HCT116 (cell line): ENCODE measurements around the gene ADAMTS19. TPM values are rescaled to one million over a fixed set of nuclear protein-coding genes. Genes with fewer than 3 reads are reported as not detected.

Experiments used
- ATAC-seq: fragments of 200-7000 bp; cut with Tn5 transposase; 2 replicates; pipeline ENCODE4 v1.9.1; 2020; ENCODE audit warnings: mild to moderate bottlenecking, moderate library complexity
- BruUV-seq: library from RNA; stranded (reverse); fragments of 400-500 nt; replicated peaks from 2 replicates; lab custom pipeline; 2021; lab: Mats Ljungman, UMichigan
- CTCF ChIA-PET: fragments of 300-600 bp; sonication (Branson Sonifier 250); formaldehyde crosslinking; loops from one replicate; lab custom pipeline; 2021; ENCODE audit warnings: antibody characterized with exemption; lab: Charles Lee
- POLR2A ChIA-PET: fragments of 300-600, 350-600 bp; sonication (Branson Sonifier 250); formaldehyde crosslinking; loops from one replicate; lab custom pipeline; 2021; ENCODE audit warnings: antibody characterized with exemption; lab: Charles Lee
- RAD21 ChIA-PET, 2 experiments: fragments of 300-600 bp; sonication (Branson Sonifier 250); formaldehyde crosslinking; loops; one replicate each; lab custom pipeline; 2023; ENCODE audit warnings: low total read pairs in 2 of 2; ENCODE audit not compliant: uncharacterized antibody in 2 of 2, unreplicated experiment in 2 of 2, low non-redundant PET in 1 of 2; lab: Charles Lee
- DNase-seq: peaks from one replicate; pipeline ENCODE4 v3.0.0-alpha.2; 2010; ENCODE audit warnings: low read depth, low spot score
- H2AFZ ChIP-seq: fragments of 200-600 bp; shearing (Covaris generic), sonication (generic); 2 replicates; pipeline ENCODE4 v1.6.1; 2017; ENCODE audit warnings: low read depth, mixed run types, mixed read lengths, antibody characterized with exemption, low read length; ENCODE audit not compliant: poor library complexity, severe bottlenecking
- H3K27ac ChIP-seq: 2 replicates; pipeline ENCODE4 v1.5.1; 2012; ENCODE audit warnings: low read depth, low read length
- H3K27me3 ChIP-seq: fragments of 200-600 bp; sonication (generic); 2 replicates; pipeline ENCODE4 v1.6.1; 2016; ENCODE audit warnings: mixed run types, low read length, mixed read lengths; ENCODE audit not compliant: insufficient read depth
- H3K36me3 ChIP-seq, 2 experiments: fragments of 200-500 bp in 1 of 2; fragments of 200-600 bp in 1 of 2; sonication (Bioruptor generic) in 1 of 2; sonication (generic) in 1 of 2; 2 replicates each; pipeline versions ENCODE4 v1.5.1 to v1.6.1; 2014 to 2016; ENCODE audit warnings: low read length in 2 of 2, inconsistent platforms in 1 of 2, mixed read lengths in 1 of 2, mixed run types in 1 of 2; ENCODE audit not compliant: insufficient read depth in 2 of 2, control insufficient read depth in 1 of 2
- H3K4me1 ChIP-seq, 2 experiments: fragments of 200-600 bp in 1 of 2; sonication (generic) in 1 of 2; 2 replicates each; pipeline versions ENCODE4 v1.5.1 to v1.6.1; 2012 to 2017; ENCODE audit warnings: low read length in 2 of 2, inconsistent platforms in 1 of 2, mild to moderate bottlenecking in 1 of 2, mixed read lengths in 1 of 2, mixed run types in 1 of 2, moderate library complexity in 1 of 2; ENCODE audit not compliant: insufficient read depth in 2 of 2, control insufficient read depth in 1 of 2
- H3K4me2 ChIP-seq: fragments of 200-600 bp; sonication (generic); 2 replicates; pipeline ENCODE4 v1.6.1; 2017; ENCODE audit warnings: mixed run types, low read length, mixed read lengths
- H3K4me3 ChIP-seq, 2 experiments: fragments of 200-600 bp in 1 of 2; sonication (generic) in 1 of 2; replicated peaks in 1 of 2; 2 replicates each; pipeline ENCODE4 v1.5.1; 2011 to 2016; ENCODE audit warnings: low read length in 2 of 2, control low read depth in 1 of 2, low read depth in 1 of 2, mild to moderate bottlenecking in 1 of 2, mixed read lengths in 1 of 2, mixed run types in 1 of 2
- H3K79me2 ChIP-seq: fragments of 200-600 bp; sonication (generic); 2 replicates; pipeline ENCODE4 v1.6.1; 2017; ENCODE audit warnings: mild to moderate bottlenecking, mixed run types, low read length, moderate library complexity, mixed read lengths; ENCODE audit not compliant: insufficient read depth
- H3K9ac ChIP-seq: fragments of 200-600 bp; sonication (generic); 2 replicates; pipeline ENCODE4 v1.6.1; 2016; ENCODE audit warnings: low read length, mixed read lengths
- H3K9me2 ChIP-seq: fragments of 200-600 bp; sonication (generic), shearing (Covaris generic); 2 replicates; pipeline ENCODE4 v1.6.1; 2017; ENCODE audit warnings: mixed run types, mild to moderate bottlenecking, moderate library complexity; ENCODE audit not compliant: insufficient read depth
- H3K9me3 ChIP-seq, 2 experiments: fragments of 200-500 bp in 1 of 2; fragments of 200-600 bp in 1 of 2; sonication (Bioruptor generic) in 1 of 2; sonication (generic) in 1 of 2; 2 replicates each; pipeline ENCODE4 v1.6.1; 2014 to 2017; ENCODE audit warnings: low read length in 2 of 2, mixed read lengths in 2 of 2, inconsistent platforms in 1 of 2, low read depth in 1 of 2, mild to moderate bottlenecking in 1 of 2, mixed run types in 1 of 2, moderate library complexity in 1 of 2; ENCODE audit not compliant: control insufficient read depth in 1 of 2, insufficient read depth in 1 of 2
- H4K20me1 ChIP-seq: fragments of 200-600 bp; sonication (generic), shearing (Covaris generic); 2 replicates; pipeline ENCODE4 v1.6.1; 2017; ENCODE audit warnings: mixed run types, mild to moderate bottlenecking, moderate library complexity; ENCODE audit not compliant: insufficient read depth
- ATF3 ChIP-seq: IDR thresholded peaks from 2 replicates; pipeline ENCODE4 v1.6.1; 2012
- CEBPB ChIP-seq: IDR thresholded peaks from 2 replicates; pipeline ENCODE4 v1.6.1; 2012; ENCODE audit warnings: low read depth
- EGR1 ChIP-seq: IDR thresholded peaks from 2 replicates; pipeline ENCODE4 v1.6.1; 2012; ENCODE audit warnings: low read depth
- ELF1 ChIP-seq: IDR thresholded peaks from 2 replicates; pipeline ENCODE4 v1.6.1; 2012; ENCODE audit warnings: low read depth, borderline replicate concordance
- FOSL1 ChIP-seq: IDR thresholded peaks from 2 replicates; pipeline ENCODE4 v1.6.1; 2012; ENCODE audit warnings: low read depth
- JUND ChIP-seq: IDR thresholded peaks from 2 replicates; pipeline ENCODE4 v1.6.1; 2012
- POLR2A ChIP-seq: IDR thresholded peaks from 2 replicates; pipeline ENCODE4 v1.7.0; 2011; ENCODE audit warnings: borderline replicate concordance; ENCODE audit not compliant: insufficient read depth, insufficient read length; ENCODE audit errors: extremely low read depth
- POLR2AphosphoS5 ChIP-seq: IDR thresholded peaks from 2 replicates; pipeline ENCODE4 v1.6.1; 2011; ENCODE audit warnings: mild to moderate bottlenecking, low read depth, low read length, moderate library complexity
- RAD21 ChIP-seq: IDR thresholded peaks from 2 replicates; pipeline ENCODE4 v1.6.1; 2012; ENCODE audit warnings: low read depth, mild to moderate bottlenecking
- SIN3A ChIP-seq: IDR thresholded peaks from 2 replicates; pipeline ENCODE4 v1.6.1; 2012; ENCODE audit warnings: low read depth
- SRF ChIP-seq: IDR thresholded peaks from 2 replicates; pipeline ENCODE4 v1.6.1; 2012; ENCODE audit warnings: low read depth
- ZNF274 ChIP-seq: fragments of 200-500 bp; sonication (Bioruptor generic); IDR thresholded peaks from 2 replicates; pipeline ENCODE4 v1.6.1; 2014; ENCODE audit warnings: mild to moderate bottlenecking, low read depth, low read length, inconsistent platforms
- intact Hi-C: fragments of 100-400 bp; cut with micrococcal nuclease; formaldehyde crosslinking; loops from 2 replicates; pipeline ENCODE4 v1.10.0; 2022
- total RNA-seq: library from RNA; stranded (reverse); gene quantifications from one replicate; pipeline ENCODE4 v1.2.1, GENCODE V29; 2021; ENCODE audit not compliant: unreplicated experiment
- TF ChIP-seq, protein P1 (sequence below), 3 experiments: fragments of 200-600 bp in 1 of 3; sonication (generic) in 1 of 3; IDR thresholded peaks in 2 of 3; conservative IDR thresholded peaks in 1 of 3; 2 replicates each; pipeline ENCODE4 v1.5.1; 2012 to 2017; ENCODE audit warnings: low read depth in 2 of 3, low read length in 2 of 3, antibody characterized with exemption in 1 of 3, borderline replicate concordance in 1 of 3, control low read depth in 1 of 3, mild to moderate bottlenecking in 1 of 3, mixed read lengths in 1 of 3, mixed run types in 1 of 3, moderate library complexity in 1 of 3; ENCODE audit not compliant: insufficient read depth in 1 of 3
- TF ChIP-seq, protein P2 (sequence below): IDR thresholded peaks from 2 replicates; pipeline ENCODE4 v1.6.1; 2011; ENCODE audit warnings: mild to moderate bottlenecking, low read length, moderate library complexity; ENCODE audit not compliant: insufficient replicate concordance; ENCODE audit errors: extremely low read depth
- TF ChIP-seq, protein P3 (sequence below): IDR thresholded peaks from 2 replicates; pipeline ENCODE4 v1.6.1; 2012

The ADAMTS19 gene
- total RNA-seq, 1 experiment from 2014 or later, result not detected

DNA sequence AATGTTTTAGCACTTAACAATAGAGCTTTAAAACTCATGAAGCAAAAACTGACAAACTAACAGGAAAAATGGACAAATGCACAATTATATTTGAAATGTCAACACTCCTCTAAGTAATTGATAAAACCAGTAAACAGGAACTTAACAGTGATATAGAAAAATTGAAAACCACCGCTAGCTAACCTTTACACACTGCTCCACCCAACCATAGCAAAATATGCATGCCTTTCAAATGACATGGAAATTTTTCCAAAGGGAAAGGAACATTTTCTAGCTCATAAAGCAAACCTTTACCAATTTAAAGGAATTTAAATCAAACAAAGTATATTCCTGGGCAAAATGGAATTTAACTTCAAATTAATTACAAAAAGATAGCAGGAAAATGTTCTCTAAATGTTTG, 109.2 kb downstream of the ADAMTS19 start:
- no peak for ATAC-seq
- DNase-seq, result no peak
- no peaks in the 10 kb centered on the region for H3K36me3 ChIP-seq
- TF ChIP-seq JUND, result no peak
- TF ChIP-seq, protein P1, sequence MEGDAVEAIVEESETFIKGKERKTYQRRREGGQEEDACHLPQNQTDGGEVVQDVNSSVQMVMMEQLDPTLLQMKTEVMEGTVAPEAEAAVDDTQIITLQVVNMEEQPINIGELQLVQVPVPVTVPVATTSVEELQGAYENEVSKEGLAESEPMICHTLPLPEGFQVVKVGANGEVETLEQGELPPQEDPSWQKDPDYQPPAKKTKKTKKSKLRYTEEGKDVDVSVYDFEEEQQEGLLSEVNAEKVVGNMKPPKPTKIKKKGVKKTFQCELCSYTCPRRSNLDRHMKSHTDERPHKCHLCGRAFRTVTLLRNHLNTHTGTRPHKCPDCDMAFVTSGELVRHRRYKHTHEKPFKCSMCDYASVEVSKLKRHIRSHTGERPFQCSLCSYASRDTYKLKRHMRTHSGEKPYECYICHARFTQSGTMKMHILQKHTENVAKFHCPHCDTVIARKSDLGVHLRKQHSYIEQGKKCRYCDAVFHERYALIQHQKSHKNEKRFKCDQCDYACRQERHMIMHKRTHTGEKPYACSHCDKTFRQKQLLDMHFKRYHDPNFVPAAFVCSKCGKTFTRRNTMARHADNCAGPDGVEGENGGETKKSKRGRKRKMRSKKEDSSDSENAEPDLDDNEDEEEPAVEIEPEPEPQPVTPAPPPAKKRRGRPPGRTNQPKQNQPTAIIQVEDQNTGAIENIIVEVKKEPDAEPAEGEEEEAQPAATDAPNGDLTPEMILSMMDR (IDR thresholded peaks at IDR 0.05 in 2 of 3, conservative IDR thresholded peaks at IDR 0.05 in 1 of 3; ENCODE audit: borderline replicate concordance in 1 of 3, insufficient read depth in 1 of 3, low read depth in 2 of 3, low read length in 2 of 3), result no peak
- TF ChIP-seq RAD21, result no peak
- no peak for TF ChIP-seq POLR2A
- TF ChIP-seq SIN3A, result no peak
- TF ChIP-seq CEBPB, result no peak
- TF ChIP-seq ATF3, result no peak
- TF ChIP-seq FOSL1, result no peak
- H4K20me1 ChIP-seq, result no peaks in the 10 kb centered on the region
- no peaks in the 10 kb centered on the region for H3K79me2 ChIP-seq
- H3K27ac ChIP-seq, result no peak overlapping the region
- no peak overlapping the region for H3K4me2 ChIP-seq
- BruUV-seq, result no TSS peak
- no peak overlapping the region for H2AFZ ChIP-seq
- intact Hi-C loops, result no loop called here
- no peak overlapping the region for H3K9ac ChIP-seq
- CTCF ChIA-PET, result no interaction called here
- RAD21 ChIA-PET, result no interaction called here
- H3K27me3 ChIP-seq, result no peaks in the 10 kb centered on the region
- no peaks in the 10 kb centered on the region for H3K4me1 ChIP-seq
- POLR2A ChIA-PET, result no interaction called here
- no peak overlapping the region for H3K4me3 ChIP-seq
- no peaks in the 10 kb centered on the region for H3K9me2 ChIP-seq
- H3K9me3 ChIP-seq, result no peaks in the 10 kb centered on the region

DNA sequence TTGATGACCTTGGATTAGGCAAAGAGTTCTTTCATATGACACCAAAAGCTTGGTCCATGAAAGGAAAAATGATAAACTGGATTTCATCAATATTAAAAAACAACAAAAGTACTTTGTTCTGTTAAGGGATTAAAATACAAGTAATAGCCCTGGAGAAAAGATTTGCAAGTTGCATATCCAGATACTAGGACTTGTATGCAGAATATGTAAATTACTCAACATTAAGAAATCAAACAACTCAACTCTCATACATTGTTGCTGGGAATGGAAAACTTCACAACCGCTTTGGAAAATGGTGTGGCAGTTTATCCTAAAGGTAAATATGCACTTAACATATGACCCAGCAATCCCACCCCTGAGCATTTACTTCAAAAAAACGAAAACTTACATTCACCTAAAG, 112.0 kb downstream of the ADAMTS19 start:
- Histone ChIP-seq H3K36me3 (no peaks in the 10 kb centered on the region), H3K9me3 (no peaks in the 10 kb centered on the region)
- no peak for ATAC-seq
- no peak for TF ChIP-seq POLR2AphosphoS5
- TF ChIP-seq, protein P2, sequence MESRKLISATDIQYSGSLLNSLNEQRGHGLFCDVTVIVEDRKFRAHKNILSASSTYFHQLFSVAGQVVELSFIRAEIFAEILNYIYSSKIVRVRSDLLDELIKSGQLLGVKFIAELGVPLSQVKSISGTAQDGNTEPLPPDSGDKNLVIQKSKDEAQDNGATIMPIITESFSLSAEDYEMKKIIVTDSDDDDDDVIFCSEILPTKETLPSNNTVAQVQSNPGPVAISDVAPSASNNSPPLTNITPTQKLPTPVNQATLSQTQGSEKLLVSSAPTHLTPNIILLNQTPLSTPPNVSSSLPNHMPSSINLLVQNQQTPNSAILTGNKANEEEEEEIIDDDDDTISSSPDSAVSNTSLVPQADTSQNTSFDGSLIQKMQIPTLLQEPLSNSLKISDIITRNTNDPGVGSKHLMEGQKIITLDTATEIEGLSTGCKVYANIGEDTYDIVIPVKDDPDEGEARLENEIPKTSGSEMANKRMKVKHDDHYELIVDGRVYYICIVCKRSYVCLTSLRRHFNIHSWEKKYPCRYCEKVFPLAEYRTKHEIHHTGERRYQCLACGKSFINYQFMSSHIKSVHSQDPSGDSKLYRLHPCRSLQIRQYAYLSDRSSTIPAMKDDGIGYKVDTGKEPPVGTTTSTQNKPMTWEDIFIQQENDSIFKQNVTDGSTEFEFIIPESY, result no peak
- no peak for TF ChIP-seq ELF1
- no peak for TF ChIP-seq RAD21
- TF ChIP-seq, protein P3, sequence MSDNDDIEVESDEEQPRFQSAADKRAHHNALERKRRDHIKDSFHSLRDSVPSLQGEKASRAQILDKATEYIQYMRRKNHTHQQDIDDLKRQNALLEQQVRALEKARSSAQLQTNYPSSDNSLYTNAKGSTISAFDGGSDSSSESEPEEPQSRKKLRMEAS, result no peak
- TF ChIP-seq SIN3A, result no peak
- TF ChIP-seq ZNF274, result no peak
- TF ChIP-seq EGR1, result no peak
- no peak for TF ChIP-seq FOSL1
- TF ChIP-seq SRF, result no peak
- TF ChIP-seq, protein P1 (IDR thresholded peaks at IDR 0.05 in 2 of 3, conservative IDR thresholded peaks at IDR 0.05 in 1 of 3; ENCODE audit: borderline replicate concordance in 1 of 3, insufficient read depth in 1 of 3, low read depth in 2 of 3, low read length in 2 of 3), result no peak

More for the DNA sequence above, 112.0 kb downstream of the ADAMTS19 start:
- H2AFZ ChIP-seq, result no peak overlapping the region
- no peaks in the 10 kb centered on the region for H3K27me3 ChIP-seq
- no peak overlapping the region for H3K4me3 ChIP-seq
- no peaks in the 10 kb centered on the region for H4K20me1 ChIP-seq
- ChIA-PET RAD21 (no interaction called here), CTCF (no interaction called here), POLR2A (no interaction called here)
- intact Hi-C loops, result no loop called here
- no peak overlapping the region for H3K27ac ChIP-seq
- H3K9me2 ChIP-seq, result no peaks in the 10 kb centered on the region
- DNase-seq, result no peak
- no peak overlapping the region for H3K9ac ChIP-seq
- H3K79me2 ChIP-seq, result no peaks in the 10 kb centered on the region
- no TSS peak for BruUV-seq
- no peak overlapping the region for H3K4me2 ChIP-seq
- no peaks in the 10 kb centered on the region for H3K4me1 ChIP-seq
